Epithelial cell of proximal tubule (primary cell): Measurements from ENCODE around the gene ACOT9. TPM values are rescaled to one million over a fixed set of nuclear protein-coding genes. Genes with fewer than 3 reads are reported as not detected.
"Not testable (repeated sequence)": the region's sequence is repeated elsewhere in the genome, so short reads cannot be mapped to it uniquely, and the experiment has no call there.

ENCODE experiments used
- DNase-seq: peaks from one replicate; pipeline ENCODE4 v3.0.0-alpha.2; 2011; ENCODE audit warnings: low read depth
- H3K4me3 ChIP-seq: 2 replicates; pipeline ENCODE4 v1.5.1; 2011; ENCODE audit warnings: low read depth, mild to moderate bottlenecking, low read length
- CTCF ChIP-seq: conservative IDR thresholded peaks from 2 replicates; pipeline ENCODE4 v1.5.1; 2012; ENCODE audit warnings: low read depth, mild to moderate bottlenecking, low read length
- total RNA-seq: library from RNA; depleted of rRNA; stranded (reverse); fragments of >200 nt; gene quantifications from 2 replicates; pipeline ENCODE4 v1.2.3, GENCODE V29; 2015

The ACOT9 gene
- total RNA-seq, 1 donor from 2014 or later = 56.3 TPM

DNA sequence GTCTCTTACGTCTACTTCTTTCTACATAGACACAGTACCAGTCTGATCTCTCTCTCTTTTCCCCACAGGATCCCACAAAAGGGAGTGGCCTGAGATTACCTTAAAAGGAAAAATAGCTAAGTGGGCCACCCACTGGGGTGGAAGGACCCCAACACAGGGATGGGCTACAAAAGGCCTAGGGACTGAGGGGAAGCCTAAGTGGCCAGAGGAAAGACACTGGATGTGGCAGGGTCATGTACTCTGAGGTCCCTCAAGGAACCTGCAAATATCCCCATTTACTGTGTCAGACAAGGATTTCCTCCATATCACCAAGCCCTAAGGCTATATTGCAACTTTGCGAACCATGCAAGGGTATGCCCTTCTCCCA lies 82.3 kb downstream of the ACOT9 start:
- no peak overlapping the region for H3K4me3 ChIP-seq
- TF ChIP-seq CTCF = no peak
- DNase-seq = no peak

- DNase-seq = not testable (repeated sequence)
Observed at GRCh38 chrX:23660083-23660765, 82.9 kb downstream of the ACOT9 start.

GRCh38 chrX:23659339-23659738 lies 83.7 kb downstream of the ACOT9 start:
- TF ChIP-seq CTCF = no peak
- no peak overlapping the region for H3K4me3 ChIP-seq
- no peak for DNase-seq

More at GRCh38 chrX:23660083-23660765, 82.9 kb downstream of the ACOT9 start:
- not testable (repeated sequence) for H3K4me3 ChIP-seq

DNA sequence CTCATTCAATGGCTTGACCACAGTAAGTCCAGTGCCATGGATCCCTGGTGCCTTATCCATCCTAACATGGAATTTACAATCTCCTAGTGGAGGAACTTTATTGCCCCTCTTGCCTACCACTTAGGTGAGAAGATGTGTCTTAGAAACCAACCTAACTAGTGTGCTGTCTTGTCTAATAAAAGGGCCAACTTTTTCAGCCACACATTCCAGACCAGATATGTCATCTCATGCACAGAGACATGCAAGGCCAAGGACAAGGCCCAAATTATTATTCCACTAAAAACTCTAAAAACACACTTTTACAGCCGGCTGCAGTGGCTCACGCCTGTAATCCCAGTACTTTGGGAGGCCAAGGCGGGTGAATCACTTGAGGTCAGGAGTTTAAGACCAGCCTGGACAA lies 86.4 kb downstream of the ACOT9 start:
- DNase-seq = no peak
- TF ChIP-seq CTCF = no peak
- H3K4me3 ChIP-seq = no peak overlapping the region

DNA sequence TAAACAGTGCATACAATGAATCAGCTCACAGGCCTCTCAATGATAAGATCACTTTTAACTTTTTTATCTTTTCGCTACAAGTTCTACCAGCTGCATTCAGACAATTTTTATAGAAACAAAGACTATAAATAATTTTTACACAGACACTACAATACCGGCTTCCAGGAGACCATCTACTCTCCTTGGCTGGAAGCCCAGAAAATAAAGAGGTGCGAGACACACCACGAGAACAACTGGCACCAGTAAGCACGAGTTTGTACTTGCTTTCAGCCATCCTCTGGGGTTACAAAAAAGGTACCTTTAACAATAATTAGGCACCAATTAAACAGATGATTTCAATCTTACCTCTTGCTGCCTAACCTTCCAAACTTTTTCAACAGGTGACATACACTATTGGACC lies 87.0 kb downstream of the ACOT9 start:
- no peak for TF ChIP-seq CTCF
- H3K4me3 ChIP-seq = no peak overlapping the region
- no peak for DNase-seq

Other genes starting within 250 kb of the ACOT9 start
- 254 and 265 TPM in 2 replicates for gene PRDX4, start 75.8 kb downstream of the ACOT9 start, total RNA-seq
- 191 and 1,141 TPM in 2 replicates for gene SAT1, start 39.9 kb upstream of the ACOT9 start, total RNA-seq
- 18.6 and 40.8 TPM in 2 replicates for gene APOO, start 164.7 kb upstream of the ACOT9 start, total RNA-seq
- not detected in 2 replicates for gene CXorf58, start 164.7 kb upstream of the ACOT9 start, total RNA-seq